HepG2 (cell line): ENCODE results near the gene LRBA. TPM values are rescaled to one million over a fixed set of nuclear protein-coding genes. Genes with fewer than 3 reads are reported as not detected.

Experiments
- DNMT1 ChIP-seq: sonication (generic); formaldehyde crosslinking; IDR thresholded peaks from 2 replicates; pipeline ENCODE4 v1.5.1; 2020; ENCODE audit warnings: mild to moderate bottlenecking, missing genetic modification reagents
- KLF12 ChIP-seq: sonication (generic); formaldehyde crosslinking; IDR thresholded peaks from 2 replicates; pipeline ENCODE4 v1.4.0; 2020; ENCODE audit warnings: missing genetic modification reagents, borderline replicate concordance
- PLSCR1 ChIP-seq: sonication (generic); formaldehyde crosslinking; IDR thresholded peaks from 2 replicates; pipeline ENCODE4 v1.5.0; 2020; ENCODE audit warnings: missing genetic modification reagents, mild to moderate bottlenecking, borderline replicate concordance
- ZBTB20 ChIP-seq: sonication (generic); formaldehyde crosslinking; IDR thresholded peaks from 2 replicates; pipeline ENCODE4 v1.8.1; 2023; ENCODE audit warnings: missing genetic modification reagents, low read depth, mild to moderate bottlenecking, borderline replicate concordance
- ZMYM3 ChIP-seq: sonication (generic); formaldehyde crosslinking; IDR thresholded peaks from 2 replicates; pipeline ENCODE4 v1.5.1; 2020; ENCODE audit warnings: mild to moderate bottlenecking, missing genetic modification reagents
- ZNF124 ChIP-seq: sonication (generic); formaldehyde crosslinking; IDR thresholded peaks from 2 replicates; pipeline ENCODE4 v1.4.0; 2020; ENCODE audit warnings: missing genetic modification reagents
- ZNF253 ChIP-seq: sonication (generic); formaldehyde crosslinking; IDR thresholded peaks from 2 replicates; pipeline ENCODE4 v1.8.0; 2022; ENCODE audit warnings: mild to moderate bottlenecking, missing genetic modification reagents, borderline replicate concordance
- polyA plus RNA-seq, 8 experiments: library from polyadenylated mRNA; depleted of rRNA in 3 of 8; stranded (reverse) in 7 of 8; unstranded in 1 of 8; fragments of >200 nt; fragmentation: Illumina TruSeq in 4 of 8; extraction: Trizol in 4 of 8; gene quantifications; 2 replicates each; pipeline versions ENCODE4 v1.2.1 to v1.2.3, GENCODE V29; 2011 to 2016; ENCODE audit warnings: low read depth in 4 of 8, missing spikeins in 1 of 8, mixed read lengths in 1 of 8; ENCODE audit not compliant: insufficient read depth in 1 of 8
- total RNA-seq, 5 experiments: library from RNA; depleted of rRNA; stranded (reverse); fragments of >200 nt; fragmentation: Illumina TruSeq; extraction: Trizol; gene quantifications; 2 replicates each; pipeline ENCODE4 v1.2.3, GENCODE V29; 2016; ENCODE audit warnings: low read depth in 1 of 5
- TF ChIP-seq, protein P1 (sequence below), 2 experiments: sonication (generic) in 1 of 2; formaldehyde crosslinking in 1 of 2; IDR thresholded peaks; 2 replicates each; pipeline versions ENCODE4 v1.6.1 to v1.9.0; 2014 to 2022; ENCODE audit warnings: antibody characterized with exemption in 1 of 2, borderline replicate concordance in 1 of 2, inconsistent platforms in 1 of 2, low read depth in 1 of 2, missing genetic modification reagents in 1 of 2
- TF ChIP-seq, protein P2 (sequence below): sonication (generic); formaldehyde crosslinking; conservative IDR thresholded peaks from 2 replicates; pipeline ENCODE4 v1.8.0; 2022; ENCODE audit warnings: missing genetic modification reagents

Gene LRBA
- total and polyA plus RNA-seq, 2 of the 13 experiments (the other 11 are each of a cell fraction or from before 2014, with no cell fraction given) = 21.0 to 37.2 TPM

GRCh38 chr4:150789864-150790263 is 225.2 kb downstream of the LRBA start (continued):
- TF ChIP-seq, protein P1, sequence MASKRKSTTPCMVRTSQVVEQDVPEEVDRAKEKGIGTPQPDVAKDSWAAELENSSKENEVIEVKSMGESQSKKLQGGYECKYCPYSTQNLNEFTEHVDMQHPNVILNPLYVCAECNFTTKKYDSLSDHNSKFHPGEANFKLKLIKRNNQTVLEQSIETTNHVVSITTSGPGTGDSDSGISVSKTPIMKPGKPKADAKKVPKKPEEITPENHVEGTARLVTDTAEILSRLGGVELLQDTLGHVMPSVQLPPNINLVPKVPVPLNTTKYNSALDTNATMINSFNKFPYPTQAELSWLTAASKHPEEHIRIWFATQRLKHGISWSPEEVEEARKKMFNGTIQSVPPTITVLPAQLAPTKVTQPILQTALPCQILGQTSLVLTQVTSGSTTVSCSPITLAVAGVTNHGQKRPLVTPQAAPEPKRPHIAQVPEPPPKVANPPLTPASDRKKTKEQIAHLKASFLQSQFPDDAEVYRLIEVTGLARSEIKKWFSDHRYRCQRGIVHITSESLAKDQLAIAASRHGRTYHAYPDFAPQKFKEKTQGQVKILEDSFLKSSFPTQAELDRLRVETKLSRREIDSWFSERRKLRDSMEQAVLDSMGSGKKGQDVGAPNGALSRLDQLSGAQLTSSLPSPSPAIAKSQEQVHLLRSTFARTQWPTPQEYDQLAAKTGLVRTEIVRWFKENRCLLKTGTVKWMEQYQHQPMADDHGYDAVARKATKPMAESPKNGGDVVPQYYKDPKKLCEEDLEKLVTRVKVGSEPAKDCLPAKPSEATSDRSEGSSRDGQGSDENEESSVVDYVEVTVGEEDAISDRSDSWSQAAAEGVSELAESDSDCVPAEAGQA (IDR thresholded peaks at IDR 0.05; ENCODE audit: low read depth) = no peak
- TF ChIP-seq, protein P1 (CRISPR knock-in tag; IDR thresholded peaks at IDR 0.05; ENCODE audit: borderline replicate concordance) = no peak
- no peak for TF ChIP-seq PLSCR1 (CRISPR knock-in tag)
- TF ChIP-seq ZNF124 (CRISPR knock-in tag) = no peak
- TF ChIP-seq KLF12 (CRISPR knock-in tag) = no peak
- TF ChIP-seq DNMT1 (CRISPR knock-in tag) = no peak
- TF ChIP-seq, protein P2, sequence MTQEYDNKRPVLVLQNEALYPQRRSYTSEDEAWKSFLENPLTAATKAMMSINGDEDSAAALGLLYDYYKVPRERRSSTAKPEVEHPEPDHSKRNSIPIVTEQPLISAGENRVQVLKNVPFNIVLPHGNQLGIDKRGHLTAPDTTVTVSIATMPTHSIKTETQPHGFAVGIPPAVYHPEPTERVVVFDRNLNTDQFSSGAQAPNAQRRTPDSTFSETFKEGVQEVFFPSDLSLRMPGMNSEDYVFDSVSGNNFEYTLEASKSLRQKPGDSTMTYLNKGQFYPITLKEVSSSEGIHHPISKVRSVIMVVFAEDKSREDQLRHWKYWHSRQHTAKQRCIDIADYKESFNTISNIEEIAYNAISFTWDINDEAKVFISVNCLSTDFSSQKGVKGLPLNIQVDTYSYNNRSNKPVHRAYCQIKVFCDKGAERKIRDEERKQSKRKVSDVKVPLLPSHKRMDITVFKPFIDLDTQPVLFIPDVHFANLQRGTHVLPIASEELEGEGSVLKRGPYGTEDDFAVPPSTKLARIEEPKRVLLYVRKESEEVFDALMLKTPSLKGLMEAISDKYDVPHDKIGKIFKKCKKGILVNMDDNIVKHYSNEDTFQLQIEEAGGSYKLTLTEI (CRISPR knock-in tag) = no peak
- TF ChIP-seq ZNF253 (CRISPR knock-in tag) = no peak
- TF ChIP-seq ZMYM3 (CRISPR knock-in tag) = no peak
- no peak for TF ChIP-seq ZBTB20 (CRISPR knock-in tag)
